HG03039 (cell line): ENCODE results near the gene TOR3A.

Experiments
- ATAC-seq: cut with Tn5 transposase; IDR thresholded peaks from one replicate; pipeline ENCODE4 v1.9.1; 2021; ENCODE audit warnings: mild to moderate bottlenecking, moderate library complexity; ENCODE audit not compliant: unreplicated experiment

TOR3A gene

DNA sequence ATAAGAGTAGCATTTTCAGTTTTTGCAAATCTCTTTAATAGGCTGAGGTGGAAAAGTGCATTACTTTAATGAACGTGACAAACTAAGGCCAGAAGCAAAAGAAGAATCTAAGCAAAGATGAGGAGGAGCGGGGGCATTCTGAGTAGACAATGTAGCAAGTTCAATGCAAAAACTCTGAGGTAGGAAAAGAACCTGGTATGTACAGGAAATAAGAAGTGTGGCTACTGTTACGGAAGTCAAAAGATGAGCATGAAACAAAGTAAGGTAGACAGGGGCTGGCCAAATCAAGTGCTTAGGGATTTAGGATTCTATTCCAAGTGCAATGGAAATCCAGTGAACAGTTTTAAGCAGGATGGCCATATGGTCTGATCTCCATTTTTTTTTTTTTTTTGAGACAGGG, 63.7 kb downstream of the TOR3A start:
- ATAC-seq, result no peak
